Lung (tissue), 12 donors: ENCODE data around the gene ABCB8. TPM values are rescaled to one million over a fixed set of nuclear protein-coding genes. Genes with fewer than 3 reads are reported as not detected.

Experiments used
- ATAC-seq: fragments of 200-7000 bp; cut with Tn5 transposase; one replicate; pipeline ENCODE4 v1.9.1; 2020; ENCODE audit warnings: moderate number of reproducible peaks; ENCODE audit not compliant: insufficient read depth, low FRiP score
- DNase-seq, 3 donors: peaks; one replicate each; pipeline ENCODE4 v3.0.0-alpha.2; 2013 to 2017
- H3K27ac ChIP-seq, 2 donors: one replicate each; pipeline ENCODE4 v1.5.1; 2013; ENCODE audit warnings: mild to moderate bottlenecking in 2 of 2, moderate library complexity in 2 of 2, control low read depth in 1 of 2, inconsistent platforms in 1 of 2, low read depth in 1 of 2, low read length in 1 of 2
- H3K27me3 ChIP-seq, 3 donors: one replicate each; pipeline ENCODE4 v1.5.1; 2013; ENCODE audit warnings: low read length in 2 of 3; ENCODE audit not compliant: control insufficient read depth in 3 of 3, insufficient read depth in 3 of 3
- H3K36me3 ChIP-seq, 4 donors: one replicate each; pipeline ENCODE4 v1.5.1; 2013; ENCODE audit warnings: low read length in 4 of 4, mild to moderate bottlenecking in 1 of 4, moderate library complexity in 1 of 4; ENCODE audit not compliant: control insufficient read depth in 4 of 4, insufficient read depth in 4 of 4
- H3K4me1 ChIP-seq, 5 donors: one replicate each; pipeline ENCODE4 v1.5.1; 2013; ENCODE audit warnings: low read length in 5 of 5, mild to moderate bottlenecking in 2 of 5, moderate library complexity in 1 of 5; ENCODE audit not compliant: control insufficient read depth in 5 of 5, insufficient read depth in 5 of 5
- H3K4me3 ChIP-seq: one replicate; pipeline ENCODE4 v1.5.1; 2013; ENCODE audit warnings: mild to moderate bottlenecking, control low read depth, moderate library complexity
- H3K9ac ChIP-seq, 2 donors: one replicate each; pipeline ENCODE4 v1.5.1; 2013; ENCODE audit warnings: low read length in 2 of 2, control low read depth in 1 of 2; ENCODE audit not compliant: insufficient read depth in 1 of 2
- H3K9me3 ChIP-seq, 4 donors: one replicate each; pipeline ENCODE4 v1.5.1; 2013; ENCODE audit warnings: low read length in 3 of 4, mild to moderate bottlenecking in 1 of 4, moderate library complexity in 1 of 4; ENCODE audit not compliant: control insufficient read depth in 4 of 4, insufficient read depth in 3 of 4
- CTCF ChIP-seq: IDR thresholded peaks from 2 replicates; pipeline ENCODE4 v1.5.1; 2012; ENCODE audit warnings: mild to moderate bottlenecking; ENCODE audit errors: control extremely low read depth, extremely low read depth
- WGBS, 2 donors: extraction: QIAGEN DNeasy Blood & Tissue Kit; methylation state at CpG; one replicate each; pipeline ENCODE4 v1.1.7; 2013; 5-methylcytosine and 5-hydroxymethylcytosine counted together
- polyA plus RNA-seq, 2 donors: library from polyadenylated mRNA; stranded (reverse); fragments of 200-250 nt; gene quantifications; one replicate each; pipeline ENCODE4 v1.2.1, GENCODE V29; 2013
- total RNA-seq, 2 donors: library from RNA; depleted of rRNA in 1 of 2; stranded (reverse); fragments of >200 nt in 1 of 2; gene quantifications; one replicate each; pipeline ENCODE4 v1.2.1, GENCODE V29; 2014 to 2021
- donor health status: control.
- donor health status: control.
- donor health status: Bipolar disorder and iron deficiency.
- donor health status: healthy.
- donor health status: DM: yes; HTN: yes; CAD: no.

Gene ABCB8
- total and polyA plus RNA-seq, 4 donors, result 21.8 to 61.5 (median 28.8) TPM

GRCh38 chr7:151006590-151007300, 21.5 kb upstream of the ABCB8 start:
- 77 to 92% methylated on average over 23 of the region's 23 CpGs for WGBS, 2 donors
- no peak overlapping the region for H3K4me3 ChIP-seq
- H3K9me3 ChIP-seq, result no peaks in the 10 kb centered on the region
- no peak overlapping the region for H3K27ac ChIP-seq
- H3K36me3 ChIP-seq, result peaks cover 0 to 4% (median 0%) of the 10 kb centered on the region in 4 donors
- no peak for TF ChIP-seq CTCF
- no peaks in the 10 kb centered on the region for H3K27me3 ChIP-seq
- peaks cover 0 to 29% (median 19%) of the 10 kb centered on the region in 5 donors for H3K4me1 ChIP-seq
- DNase-seq, result no peak
- ATAC-seq, result no peak
- no peak overlapping the region for H3K9ac ChIP-seq

- Histone ChIP-seq H3K4me1 (peaks cover 0 to 30% (median 19%) of the 10 kb centered on the region in 5 donors), H3K36me3 (peaks cover 0 to 3% (median 0%) of the 10 kb centered on the region in 4 donors), H3K4me3 (no peak overlapping the region), H3K9me3 (no peaks in the 10 kb centered on the region), H3K27me3 (no peaks in the 10 kb centered on the region), H3K27ac (peak overlapping the region in 1 of 2 donors; percentile 74), H3K9ac (no peak overlapping the region)
- WGBS, 2 donors, result 51 to 72% methylated on average over 6 to 7 of the region's 7 CpGs
- TF ChIP-seq CTCF, result no peak
- DNase-seq (no peak), ATAC-seq (no peak)
These were observed 20.8 kb upstream of the ABCB8 start for GRCh38 chr7:151007469-151007898.

GRCh38 chr7:151008143-151008510, 20.1 kb upstream of the ABCB8 start:
- Histone ChIP-seq H3K4me3 (no peak overlapping the region), H3K9ac (peak overlapping the region in 1 of 2 donors; percentile 36), H3K27ac (peak overlapping the region in 1 of 2 donors; percentile 74), H3K36me3 (peaks cover 0 to 5% (median 0%) of the 10 kb centered on the region in 4 donors), H3K27me3 (no peaks in the 10 kb centered on the region), H3K4me1 (peaks cover 0 to 35% (median 26%) of the 10 kb centered on the region in 5 donors), H3K9me3 (no peaks in the 10 kb centered on the region)
- TF ChIP-seq CTCF, result no peak
- 25 to 36% methylated on average over 11 of the region's 11 CpGs for WGBS, 2 donors
- peak; percentile 16 for ATAC-seq
- DNase-seq, result peak in 2 of 3 donors; percentile 56 to 66
